ENCODE measurements around the gene PLEKHG4B.
"Not testable (repeated sequence)": the region's sequence is repeated elsewhere in the genome, so short reads cannot be mapped to it uniquely, and the experiment has no call there.

Gene PLEKHG4B

GRCh38 chr5:96976-97660 is 5.2 kb downstream of the PLEKHG4B start:
- DNase-seq: no peak

DNA sequence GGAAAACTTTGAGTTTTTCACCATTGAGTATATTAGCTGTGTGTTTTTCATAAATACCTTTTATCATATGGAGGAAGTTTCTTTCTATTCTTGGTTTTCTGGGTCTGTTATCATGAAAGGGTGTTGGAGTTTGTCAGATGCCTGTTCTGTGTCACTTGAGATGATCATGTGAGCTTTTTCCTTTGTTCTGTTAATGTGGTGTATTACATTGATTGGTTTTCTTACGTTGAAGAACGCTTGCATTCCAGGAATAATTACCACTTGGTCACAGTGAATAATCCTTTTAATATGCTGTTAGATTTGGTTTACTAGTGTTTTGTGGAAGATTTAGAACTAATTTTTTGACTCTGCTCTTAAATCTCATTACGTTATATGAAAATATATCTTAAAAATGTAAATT is 7.8 kb downstream of the PLEKHG4B start:
- DNase-seq: no peak

DNA sequence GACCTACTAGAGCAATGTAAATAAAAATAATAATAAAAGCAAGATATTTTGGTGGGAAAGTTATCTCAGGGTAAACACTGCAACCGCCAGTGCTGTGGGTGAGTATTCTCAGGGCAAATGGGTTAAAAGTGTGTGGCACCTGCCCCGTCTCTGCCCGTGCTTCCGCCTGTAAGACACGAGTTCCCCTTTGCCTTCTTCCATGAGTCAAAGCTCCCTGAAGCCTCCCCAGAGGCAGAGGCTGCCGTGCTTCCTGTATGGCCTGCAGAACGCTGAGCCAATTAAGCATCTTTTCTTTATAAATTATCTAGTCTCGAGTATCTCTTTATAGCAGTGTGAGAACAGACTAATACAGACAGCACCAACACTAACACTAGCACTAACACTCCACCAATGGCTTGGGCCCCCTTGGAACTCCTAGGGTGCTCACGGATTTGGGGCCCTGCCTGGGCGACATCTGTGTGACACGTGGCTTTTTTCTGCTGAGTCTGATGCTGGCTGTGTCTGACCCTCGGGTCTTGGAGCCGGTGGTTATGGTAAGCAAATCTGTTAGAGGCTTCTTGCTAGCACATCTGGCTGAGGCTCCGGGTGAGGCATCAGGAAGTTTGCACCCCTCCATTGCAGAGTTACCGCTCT is 10.6 kb downstream of the PLEKHG4B start:
- no peak for DNase-seq

GRCh38 chr5:104106-104505 is 12.1 kb downstream of the PLEKHG4B start:
- DNase-seq: not testable (repeated sequence)

DNA sequence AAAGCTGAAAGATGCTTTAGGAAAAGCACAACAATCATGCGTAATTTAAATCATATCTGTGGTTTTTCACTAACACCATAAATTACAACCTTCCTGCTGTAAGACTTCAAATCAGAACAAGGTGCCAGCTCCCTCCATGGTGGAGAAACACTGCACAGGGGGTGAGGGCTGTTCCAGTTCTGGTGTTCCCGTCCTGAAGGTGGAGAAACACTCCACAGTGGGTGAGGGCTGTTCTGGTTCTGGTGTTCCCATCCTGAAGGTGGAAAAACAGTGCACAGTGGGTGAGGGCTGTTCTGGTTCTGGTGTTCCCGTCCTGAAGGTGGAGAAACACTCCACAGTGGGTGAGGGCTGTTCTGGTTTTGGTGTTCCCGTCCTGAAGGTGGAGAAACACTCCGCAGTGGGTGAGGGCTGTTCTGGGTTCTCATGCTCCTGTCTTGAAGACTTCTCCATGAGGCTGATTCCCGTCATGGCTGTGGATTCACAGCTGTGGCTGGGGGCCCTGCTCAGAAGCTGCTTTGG is 12.9 kb downstream of the PLEKHG4B start:
- DNase-seq: no peak

DNA sequence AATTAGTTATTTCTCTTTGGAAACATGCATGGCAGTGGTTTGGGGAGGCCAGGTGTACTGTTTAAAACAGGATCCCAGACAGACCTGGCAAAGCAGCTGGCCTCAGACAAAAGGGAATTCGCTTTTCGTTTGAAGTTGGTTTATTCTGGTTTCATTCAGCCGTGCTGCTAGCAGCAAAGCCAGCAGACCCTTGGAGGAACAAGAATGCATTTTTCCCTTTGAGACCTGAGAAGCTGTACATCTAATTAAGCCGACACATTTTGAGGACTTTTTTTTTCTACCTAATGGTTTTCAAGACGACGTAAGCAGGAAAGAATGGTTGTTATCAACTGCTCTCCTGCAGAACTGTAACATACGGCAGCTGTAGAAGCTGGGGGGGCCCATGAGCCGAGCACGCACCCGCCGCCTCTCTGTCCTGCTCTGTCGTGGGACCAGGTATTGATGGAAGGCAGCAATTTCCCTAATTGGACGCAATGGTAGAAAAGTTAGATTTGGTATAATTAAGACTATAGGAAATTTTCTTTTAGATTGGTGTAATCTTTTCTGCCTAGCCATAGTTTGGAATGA is 13.6 kb downstream of the PLEKHG4B start:
- DNase-seq: no peak

- no peak for DNase-seq
Measured at GRCh38 chr5:106587-106986, 14.6 kb downstream of the PLEKHG4B start.

GRCh38 chr5:107526-107925 is 15.6 kb downstream of the PLEKHG4B start:
- no peak for DNase-seq

GRCh38 chr5:109826-110225 is 17.9 kb downstream of the PLEKHG4B start:
- DNase-seq: no peak

DNA sequence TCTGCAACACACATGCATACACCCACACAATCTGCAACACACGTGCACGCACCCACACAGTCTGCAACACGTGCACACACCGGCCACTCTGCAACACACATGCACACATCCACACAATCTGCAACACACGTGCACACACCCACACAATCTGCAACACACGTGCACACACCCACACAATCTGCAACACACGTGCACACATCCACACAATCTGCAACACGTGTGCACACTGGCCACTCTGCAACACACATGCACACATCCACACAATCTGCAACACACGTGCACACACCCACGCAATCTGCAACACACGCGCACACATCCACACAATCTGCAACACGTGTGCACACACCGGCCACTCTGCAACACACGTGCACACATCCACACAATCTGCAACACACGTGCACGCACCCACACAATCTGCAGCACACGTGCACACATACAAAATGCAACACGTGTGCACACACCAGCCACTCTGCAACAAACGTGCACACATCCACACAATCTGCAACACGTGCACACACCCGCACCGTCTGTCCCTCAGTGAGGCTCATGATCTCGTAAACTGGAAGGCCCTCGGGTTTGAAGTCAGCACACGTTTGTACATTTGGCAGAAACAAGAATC is 18.4 kb downstream of the PLEKHG4B start:
- DNase-seq: no peak

- no peak for DNase-seq
Measured at GRCh38 chr5:111171-111570, 19.2 kb downstream of the PLEKHG4B start.

DNA sequence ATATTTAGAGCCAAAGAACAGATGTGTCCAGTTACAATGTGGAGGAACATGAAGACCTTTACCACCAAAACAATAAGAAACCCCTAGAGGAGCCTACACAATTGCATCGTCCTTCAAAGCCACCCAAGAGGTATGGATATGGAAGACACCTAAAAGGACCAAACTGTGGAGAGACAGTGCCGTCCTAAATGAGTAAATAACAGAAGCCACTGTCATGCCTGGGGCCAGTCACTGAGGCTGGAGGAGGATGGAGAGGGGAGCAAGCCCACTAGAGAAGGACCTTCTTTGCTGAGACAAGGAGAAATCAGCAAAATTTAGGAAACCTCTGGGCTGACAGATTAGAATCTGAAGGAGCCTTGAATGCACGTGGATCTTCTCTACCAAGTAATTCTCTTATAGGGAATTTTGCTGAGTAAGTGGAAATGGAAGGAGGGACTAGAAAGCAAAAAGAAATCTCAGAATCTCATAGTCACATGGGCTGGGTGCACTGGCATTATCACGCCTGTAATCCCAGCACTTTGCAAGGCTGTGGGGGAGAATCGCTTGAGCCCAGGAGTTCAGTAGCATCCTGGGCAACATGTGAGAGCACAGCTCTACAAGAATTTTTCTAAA is 27.6 kb downstream of the PLEKHG4B start:
- DNase-seq: no peak

GRCh38 chr5:121432-121831 is 29.5 kb downstream of the PLEKHG4B start:
- DNase-seq: no peak

DNA sequence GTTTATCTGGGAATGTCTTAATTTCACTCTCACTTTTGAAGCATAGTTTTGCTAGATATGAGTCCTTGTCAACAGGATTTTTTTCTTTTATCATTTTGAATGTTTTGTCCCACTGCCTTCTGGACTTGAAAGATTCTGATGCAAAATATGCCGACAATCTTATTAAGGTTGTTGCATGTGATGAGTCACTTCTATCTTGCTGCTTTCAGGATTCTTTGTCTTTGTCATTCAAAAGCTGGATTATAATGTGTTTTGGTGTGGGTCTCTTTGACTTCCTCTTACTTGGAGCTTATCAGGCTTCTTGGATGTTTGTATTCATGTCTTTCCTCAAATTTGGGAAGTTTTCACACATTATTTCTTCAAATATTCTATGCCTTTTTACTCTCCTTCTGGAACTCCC is 33.8 kb downstream of the PLEKHG4B start:
- no peak for DNase-seq

DNA sequence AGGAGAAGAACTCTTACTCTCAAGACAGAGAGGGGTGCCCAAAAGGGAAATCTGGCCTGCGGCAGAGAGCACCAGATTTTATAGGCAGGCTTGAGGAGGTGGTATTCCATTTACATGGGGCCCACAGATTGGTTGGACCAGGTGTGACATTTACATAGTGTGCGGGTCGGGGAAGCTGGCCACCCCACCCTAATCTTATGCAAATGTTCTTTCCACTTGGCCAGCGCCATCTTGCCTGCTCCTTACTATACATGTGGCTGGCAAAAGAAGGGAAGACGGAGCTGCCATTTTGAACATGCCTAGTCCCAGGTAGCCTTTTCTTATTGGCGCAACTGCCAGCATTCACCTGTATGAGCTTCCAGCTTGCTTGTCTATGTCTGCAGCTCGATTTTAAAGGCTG is 34.8 kb downstream of the PLEKHG4B start:
- no peak for DNase-seq

- DNase-seq: no peak
Measured at GRCh38 chr5:127886-128285, 35.9 kb downstream of the PLEKHG4B start.

DNA sequence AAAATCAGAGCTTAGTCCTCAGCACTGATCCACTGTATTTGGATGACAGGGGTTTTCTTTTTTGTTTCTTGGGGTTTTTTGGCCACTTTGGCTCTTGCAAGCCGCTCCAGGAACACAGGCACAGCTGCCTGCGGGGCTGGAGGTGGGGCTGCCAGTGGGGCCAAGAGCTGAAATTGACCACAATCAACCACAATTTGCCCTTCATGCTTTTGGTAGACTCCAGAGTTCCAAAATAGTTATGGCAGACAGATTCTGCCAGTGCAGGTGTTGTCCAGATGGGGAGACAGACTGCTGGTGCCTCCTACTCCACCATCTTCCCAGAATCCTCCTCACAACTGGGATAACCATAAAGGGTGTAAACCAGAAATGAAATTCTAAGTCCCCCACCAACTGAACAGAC is 36.5 kb downstream of the PLEKHG4B start:
- no peak for DNase-seq

DNA sequence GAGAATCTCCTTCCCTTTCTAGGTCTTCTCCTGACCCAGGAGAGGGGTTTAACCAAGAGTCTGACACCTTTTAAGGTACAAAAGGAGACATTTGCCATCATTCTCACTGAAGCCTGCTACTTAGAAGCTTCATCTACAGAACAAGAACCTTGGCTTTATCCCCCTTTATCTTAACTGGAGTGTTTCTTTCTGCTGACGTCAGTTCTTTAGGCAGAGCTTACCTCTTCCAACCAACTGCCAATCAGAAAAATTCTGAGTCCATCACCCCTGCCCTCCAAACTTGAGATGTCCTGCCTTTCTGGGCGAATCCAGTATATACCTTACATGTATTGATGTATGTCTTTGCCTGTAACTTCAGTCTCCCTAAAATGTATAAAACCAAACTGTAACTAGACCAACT is 37.2 kb downstream of the PLEKHG4B start:
- no peak for DNase-seq

- no peak for DNase-seq
Measured at GRCh38 chr5:129820-130219, 37.9 kb downstream of the PLEKHG4B start.

GRCh38 chr5:130601-131131 is 38.7 kb downstream of the PLEKHG4B start:
- no peak for DNase-seq

- DNase-seq: no peak
Measured at GRCh38 chr5:136901-137300, 44.9 kb downstream of the PLEKHG4B start.

DNA sequence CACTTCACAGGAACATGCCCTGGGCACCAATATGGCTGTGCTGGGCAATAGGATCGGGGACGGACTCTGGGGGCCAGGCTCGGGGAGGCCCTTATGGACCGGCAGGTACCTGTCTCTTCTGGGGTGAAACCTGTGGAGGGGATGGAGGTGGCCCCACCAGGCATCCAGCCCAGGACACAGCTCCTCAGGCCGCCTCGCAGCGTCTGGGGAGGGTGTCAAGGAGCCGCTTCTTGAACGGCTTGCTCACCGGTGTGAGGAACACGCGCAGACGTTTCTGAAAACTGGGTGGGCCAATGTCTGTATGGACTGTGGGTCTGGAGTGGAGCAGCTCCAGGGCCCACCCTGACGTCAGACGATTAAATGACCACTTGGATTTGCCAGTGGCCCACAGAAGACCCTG is 45.8 kb downstream of the PLEKHG4B start:
- DNase-seq: no peak

DNA sequence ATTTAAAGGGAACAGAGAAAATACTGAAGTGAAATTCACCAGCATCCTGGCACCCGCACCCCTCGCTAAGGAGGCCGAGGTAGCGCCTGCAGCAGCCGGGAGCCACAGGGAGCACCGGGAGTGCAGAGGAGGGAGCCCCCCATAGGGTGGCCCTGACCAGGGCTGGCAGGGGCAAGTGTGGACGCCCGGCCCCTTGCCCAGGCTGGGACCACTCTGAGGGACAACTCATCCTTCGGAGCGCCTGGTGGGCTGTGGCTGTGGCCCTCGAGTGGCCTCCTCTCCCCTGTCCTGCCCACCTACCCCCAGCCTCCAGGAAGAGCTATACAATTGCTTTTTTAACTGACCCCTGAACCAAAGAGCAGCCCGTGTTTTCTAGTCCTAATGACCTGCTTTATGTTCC is 47.0 kb downstream of the PLEKHG4B start:
- DNase-seq: no peak

Measured in stimulated activated naive CD4-positive, alpha-beta T cell treated with Interleukin-2 at 50 U/mL for 16 hours (primary cell).